Activated T-helper 2 cell treated with anti-CD3 and anti-CD28 coated beads, Interferon-gamma antibody, Interleukin-2, Interleukin-4, amounts not matched to agents 10 μg/mL and 5 μg/mL and 100 μg/mL, durations not matched to agents 14 hours and 24 hours and 36 hours (primary cell): ENCODE data around the gene NRP1. TPM values are rescaled to one million over a fixed set of nuclear protein-coding genes. Genes with fewer than 3 reads are reported as not detected.
"Not testable (repeated sequence)": the region's sequence is repeated elsewhere in the genome, so short reads cannot be mapped to it uniquely, and the experiment has no call there.

ENCODE experiments used
- DNase-seq: peaks from one replicate; pipeline ENCODE4 v3.0.0; 2021; ENCODE audit warnings: low spot score
- H3K27ac Mint-ChIP-seq: one replicate; pipeline ENCODE4 v1.8.0; 2021; ENCODE audit warnings: mixed read lengths
- H3K27me3 Mint-ChIP-seq: one replicate; pipeline ENCODE4 v1.8.0; 2021; ENCODE audit warnings: low read depth, mixed read lengths
- H3K36me3 Mint-ChIP-seq: one replicate; pipeline ENCODE4 v1.8.0; 2021; ENCODE audit warnings: low read depth, mixed read lengths
- H3K4me1 Mint-ChIP-seq: one replicate; pipeline ENCODE4 v1.8.0; 2021; ENCODE audit warnings: low read depth, mixed read lengths
- H3K4me3 Mint-ChIP-seq: one replicate; pipeline ENCODE4 v1.8.0; 2021; ENCODE audit warnings: low read depth, mild to moderate bottlenecking, moderate library complexity, mixed read lengths
- H3K9me3 Mint-ChIP-seq: one replicate; pipeline ENCODE4 v1.8.0; 2021; ENCODE audit warnings: mixed read lengths
- intact Hi-C: fragments of 100-400 bp; cut with micrococcal nuclease; formaldehyde crosslinking; loops from one replicate; pipeline ENCODE4 v1.15.1; 2023
- total RNA-seq: library from RNA; stranded (reverse); gene quantifications from 2 replicates; pipeline ENCODE4 v1.2.3, GENCODE V29; 2022

Gene NRP1
- total RNA-seq, 1 donor from 2014 or later: 6.1 TPM

DNA sequence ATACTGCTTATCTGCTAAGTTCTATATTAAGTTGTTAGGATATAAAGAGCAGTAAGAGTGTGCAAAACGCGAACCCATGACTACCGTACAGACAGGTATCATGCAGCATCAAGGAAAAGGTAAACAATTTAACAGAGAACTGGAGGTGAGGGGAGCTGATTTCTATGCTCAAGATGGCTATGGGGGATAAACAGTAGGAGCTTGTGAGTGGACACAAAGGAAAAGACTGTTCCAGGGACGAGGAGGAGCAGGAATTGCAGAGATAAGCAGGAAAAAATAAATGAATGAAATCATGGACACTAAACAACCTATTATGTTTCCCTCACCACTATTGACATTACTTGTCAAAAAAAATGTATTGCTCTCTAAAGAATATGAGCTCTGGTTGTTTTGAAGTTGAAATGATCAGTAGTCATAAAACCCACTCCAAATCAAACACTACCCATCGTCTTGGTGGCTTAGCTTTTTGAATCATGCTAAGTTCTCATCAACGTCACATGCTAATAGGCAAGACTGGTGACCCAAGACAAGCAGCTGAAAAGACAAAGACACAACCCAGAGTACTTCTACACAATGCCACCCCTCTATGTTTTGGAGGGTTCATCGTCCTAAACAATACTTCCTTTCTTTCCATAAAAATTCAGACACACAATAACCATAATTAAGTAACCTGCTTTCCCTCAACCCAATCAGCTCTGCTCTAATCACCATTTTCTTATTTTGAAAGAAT, 102.7 kb downstream of the NRP1 start:
- DNase-seq: no peak
- Mint-ChIP-seq H3K4me1 (peaks cover 5% of the 10 kb centered on the region), H3K4me3 (no peak overlapping the region), H3K27me3 (peaks cover 37% of the 10 kb centered on the region), H3K27ac (no peak overlapping the region), H3K36me3 (no peaks in the 10 kb centered on the region), H3K9me3 (no peaks in the 10 kb centered on the region)
- intact Hi-C loops: loop anchor here (5.0 kb wide), 1 partner anchor 36 kb away; no protein-coding TSS in a partner anchor

DNA sequence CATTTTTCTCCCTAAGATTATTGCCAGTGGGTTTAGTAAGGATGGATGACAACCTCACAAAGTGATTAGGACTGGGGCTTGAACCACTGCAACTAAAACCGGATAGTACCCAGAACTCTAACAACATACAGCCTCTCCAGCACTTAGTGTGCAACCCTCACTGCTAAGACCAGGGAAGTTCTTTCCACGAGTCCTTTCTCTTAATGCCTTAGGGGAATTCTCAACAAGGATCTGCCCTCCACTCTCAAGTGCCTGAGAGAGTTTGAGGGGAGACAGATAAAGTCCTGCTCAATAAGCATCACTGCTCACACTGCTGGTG, 104.6 kb downstream of the NRP1 start:
- Mint-ChIP-seq H3K4me3 (no peak overlapping the region), H3K9me3 (no peaks in the 10 kb centered on the region), H3K27ac (no peak overlapping the region), H3K4me1 (peaks cover 5% of the 10 kb centered on the region), H3K36me3 (no peaks in the 10 kb centered on the region), H3K27me3 (peaks cover 41% of the 10 kb centered on the region)
- no peak for DNase-seq
- intact Hi-C loops: loop anchor here (5.0 kb wide), 1 partner anchor 37 kb away; no protein-coding TSS in a partner anchor

DNA sequence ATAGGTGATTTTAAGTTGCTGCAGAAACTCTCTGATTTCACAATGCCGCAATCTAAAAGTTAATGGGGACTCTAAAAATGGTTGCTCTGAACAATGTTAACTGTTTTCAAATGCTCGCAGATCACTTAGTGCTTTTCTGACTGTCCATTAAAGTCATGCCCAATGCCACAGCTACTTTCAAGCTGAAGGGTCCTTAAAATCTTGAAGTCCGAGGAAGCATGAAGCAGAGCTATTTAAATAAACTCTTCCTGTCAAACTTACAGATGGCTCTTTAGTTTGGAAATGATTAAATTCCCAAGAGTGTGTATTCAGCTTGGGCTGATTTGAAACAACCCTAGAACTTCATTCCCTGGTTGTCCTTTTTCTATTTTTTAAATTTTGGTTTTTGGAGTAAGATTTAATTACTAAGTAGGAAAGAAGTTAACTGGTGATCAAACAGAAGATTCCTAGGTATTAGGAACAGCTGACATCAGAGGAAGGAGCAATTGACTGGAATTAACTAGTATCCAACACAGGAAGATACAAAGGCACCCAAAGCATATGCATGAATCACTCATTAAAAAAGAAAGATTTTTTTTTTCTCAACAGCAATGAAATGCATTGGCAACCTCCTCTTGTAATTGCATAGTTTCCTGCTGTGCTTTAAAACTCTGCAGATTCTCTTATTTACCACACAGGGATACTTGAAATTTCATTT, 105.1 kb downstream of the NRP1 start:
- H3K27me3 Mint-ChIP-seq: peaks cover 39% of the 10 kb centered on the region
- no peaks in the 10 kb centered on the region for H3K36me3 Mint-ChIP-seq
- H3K4me1 Mint-ChIP-seq: peaks cover 5% of the 10 kb centered on the region

DNA sequence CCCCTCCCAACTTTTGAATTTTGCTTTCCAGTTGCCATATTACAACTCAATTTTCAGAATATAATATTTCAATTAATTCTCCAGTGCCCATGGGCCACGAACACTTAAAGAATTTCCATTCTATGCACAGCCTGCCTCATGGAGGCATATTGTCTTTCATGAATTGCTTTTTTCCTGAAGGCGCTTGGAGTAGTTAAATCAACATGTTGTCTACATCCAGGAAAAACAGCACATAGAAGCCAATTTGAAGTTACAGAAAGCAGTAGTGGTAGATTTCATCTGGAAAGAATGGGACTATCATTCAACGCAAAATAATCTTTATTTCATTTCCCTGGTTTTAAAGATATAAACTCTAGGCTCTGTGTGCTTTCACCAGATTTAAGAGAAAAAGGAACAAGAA, 106.0 kb downstream of the NRP1 start:
- peaks cover 37% of the 10 kb centered on the region for H3K27me3 Mint-ChIP-seq
- intact Hi-C loops: no loop called here
- H3K4me1 Mint-ChIP-seq: peaks cover 5% of the 10 kb centered on the region
- H3K9me3 Mint-ChIP-seq: no peaks in the 10 kb centered on the region
- no peak overlapping the region for H3K27ac Mint-ChIP-seq
- H3K4me3 Mint-ChIP-seq: no peak overlapping the region
- no peak for DNase-seq
- no peaks in the 10 kb centered on the region for H3K36me3 Mint-ChIP-seq

More for the DNA sequence above, 105.1 kb downstream of the NRP1 start:
- intact Hi-C loops: no loop called here
- H3K27ac Mint-ChIP-seq: no peak overlapping the region
- H3K9me3 Mint-ChIP-seq: no peaks in the 10 kb centered on the region
- no peak overlapping the region for H3K4me3 Mint-ChIP-seq
- DNase-seq: no peak

DNA sequence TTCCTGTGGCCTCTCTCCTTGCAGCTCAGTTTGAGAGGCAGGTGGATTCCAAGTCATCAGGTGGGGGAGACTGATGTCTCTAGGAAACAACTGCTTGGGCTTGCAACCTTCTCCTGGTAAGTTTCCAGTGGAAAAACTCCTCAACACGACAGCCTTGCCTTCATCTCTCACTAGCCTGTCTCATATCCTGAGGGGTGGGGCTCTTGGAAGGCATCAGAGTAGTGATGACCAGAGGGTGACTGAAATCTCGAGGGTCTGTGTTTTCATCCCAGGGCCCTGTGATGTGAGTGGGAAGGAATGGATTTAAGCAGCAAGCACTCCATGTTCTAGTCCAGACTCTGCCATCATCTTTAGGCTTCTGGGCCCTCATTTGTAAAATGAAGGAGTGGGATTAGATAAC, 107.0 kb downstream of the NRP1 start:
- no peaks in the 10 kb centered on the region for H3K36me3 Mint-ChIP-seq
- no peaks in the 10 kb centered on the region for H3K4me1 Mint-ChIP-seq
- peaks cover 37% of the 10 kb centered on the region for H3K27me3 Mint-ChIP-seq
- intact Hi-C loops: no loop called here
- no peak overlapping the region for H3K4me3 Mint-ChIP-seq
- no peak overlapping the region for H3K27ac Mint-ChIP-seq
- no peak for DNase-seq
- H3K9me3 Mint-ChIP-seq: no peaks in the 10 kb centered on the region

DNA sequence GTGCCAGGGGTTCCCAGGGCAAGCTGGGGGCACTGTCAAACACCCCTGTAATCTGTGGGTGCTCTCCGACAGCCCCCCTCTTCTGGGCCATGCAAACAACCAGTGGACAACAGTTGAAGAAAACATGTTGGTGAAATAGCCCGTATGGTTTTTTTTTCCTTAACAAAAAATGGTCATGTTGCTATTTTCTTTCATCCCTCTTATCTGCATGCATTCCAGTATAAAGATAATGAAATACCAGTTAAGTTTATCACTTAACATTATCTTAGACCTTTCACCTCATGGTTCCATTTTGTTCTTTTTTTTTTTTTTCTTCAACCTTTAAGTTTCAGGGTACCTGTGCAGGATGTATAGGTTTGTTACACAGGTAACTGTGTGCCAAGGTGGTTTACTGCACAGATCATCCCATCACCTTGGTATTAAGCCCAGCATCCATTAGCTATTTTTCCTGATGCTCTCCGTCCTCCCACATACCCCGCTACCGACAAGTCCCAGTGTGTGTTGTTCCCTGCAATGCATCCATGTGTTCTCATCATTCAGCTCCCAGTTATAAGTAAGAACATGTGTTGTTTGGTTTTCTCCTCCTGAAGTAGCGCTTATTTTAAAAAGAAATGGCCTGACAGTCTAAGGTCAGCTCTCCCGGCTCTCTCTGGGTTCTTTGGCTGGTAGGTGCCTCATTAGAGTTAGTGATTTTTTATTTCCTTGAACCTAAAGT, 110.1 kb downstream of the NRP1 start:
- Mint-ChIP-seq H3K4me3 (no peak overlapping the region), H3K27ac (no peak overlapping the region)

DNA sequence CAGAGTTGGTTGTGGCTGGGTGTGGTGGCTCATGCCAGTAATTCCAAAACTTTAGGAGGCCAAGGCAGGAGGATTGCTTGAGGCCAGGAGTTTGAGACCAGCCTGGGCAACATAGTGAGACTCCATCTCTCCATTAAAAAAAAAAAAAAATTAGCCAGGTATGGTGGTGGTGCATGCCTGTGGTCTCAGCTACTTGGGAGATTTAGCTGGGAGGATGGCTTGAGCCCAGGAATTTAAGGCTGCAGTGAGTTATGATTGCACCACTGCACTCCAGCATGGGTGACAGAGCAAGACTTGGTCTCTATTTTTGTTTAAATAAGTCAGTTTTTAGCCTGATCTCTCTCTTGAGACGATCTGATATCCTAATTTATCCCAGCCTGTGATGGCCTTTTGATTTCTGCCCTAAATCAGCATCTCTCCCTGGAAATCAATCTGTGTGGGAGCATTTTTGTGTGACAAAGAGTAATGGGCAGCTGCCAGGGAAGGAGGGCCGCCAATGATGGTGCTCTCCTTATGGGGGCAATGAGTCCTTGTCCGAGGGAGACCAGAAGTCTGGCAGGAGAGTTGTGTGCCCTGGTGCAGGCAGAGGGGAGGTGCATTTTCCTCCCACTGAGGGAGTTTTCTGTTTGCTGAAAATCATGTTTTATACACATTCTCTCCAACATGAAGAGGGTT, 111.0 kb downstream of the NRP1 start:
- Mint-ChIP-seq H3K4me3 (no peak overlapping the region), H3K9me3 (no peaks in the 10 kb centered on the region), H3K27ac (no peak overlapping the region)

More for the DNA sequence above, 110.1 kb downstream of the NRP1 start:
- peaks cover 15% of the 10 kb centered on the region for H3K27me3 Mint-ChIP-seq
- H3K36me3 Mint-ChIP-seq: peaks cover 6% of the 10 kb centered on the region
- intact Hi-C loops: no loop called here
- no peaks in the 10 kb centered on the region for H3K4me1 Mint-ChIP-seq
- DNase-seq: no peak
- H3K9me3 Mint-ChIP-seq: no peaks in the 10 kb centered on the region

DNA sequence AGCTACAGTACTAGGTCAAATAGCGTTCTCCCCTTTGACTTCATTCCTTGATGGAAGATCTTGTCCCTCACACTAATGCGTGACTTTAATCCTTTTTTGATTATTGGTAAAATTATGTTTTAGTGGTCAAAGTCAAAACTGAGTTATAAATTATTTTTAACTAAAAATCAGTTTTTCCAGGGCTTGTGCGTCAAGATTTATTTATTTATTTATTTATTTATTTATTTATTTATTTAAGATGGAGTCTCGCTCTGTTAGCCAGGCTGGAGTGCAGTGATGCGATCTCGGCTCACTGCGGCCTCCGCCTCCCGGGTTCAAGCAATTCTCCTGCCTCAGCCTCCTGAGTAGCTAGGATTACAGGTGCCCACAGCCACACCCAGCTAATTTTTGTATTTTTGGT, 112.2 kb downstream of the NRP1 start:
- intact Hi-C loops, H3K4me1 Mint-ChIP-seq, H3K4me3 Mint-ChIP-seq, DNase-seq, H3K9me3 Mint-ChIP-seq, H3K36me3 Mint-ChIP-seq, H3K27ac Mint-ChIP-seq: not testable (repeated sequence)
- peaks cover 12% of the 10 kb centered on the region for H3K27me3 Mint-ChIP-seq

More for the DNA sequence above, 111.0 kb downstream of the NRP1 start:
- DNase-seq: no peak
- H3K4me1 Mint-ChIP-seq: no peaks in the 10 kb centered on the region
- intact Hi-C loops: no loop called here
- peaks cover 6% of the 10 kb centered on the region for H3K36me3 Mint-ChIP-seq
- peaks cover 12% of the 10 kb centered on the region for H3K27me3 Mint-ChIP-seq

DNA sequence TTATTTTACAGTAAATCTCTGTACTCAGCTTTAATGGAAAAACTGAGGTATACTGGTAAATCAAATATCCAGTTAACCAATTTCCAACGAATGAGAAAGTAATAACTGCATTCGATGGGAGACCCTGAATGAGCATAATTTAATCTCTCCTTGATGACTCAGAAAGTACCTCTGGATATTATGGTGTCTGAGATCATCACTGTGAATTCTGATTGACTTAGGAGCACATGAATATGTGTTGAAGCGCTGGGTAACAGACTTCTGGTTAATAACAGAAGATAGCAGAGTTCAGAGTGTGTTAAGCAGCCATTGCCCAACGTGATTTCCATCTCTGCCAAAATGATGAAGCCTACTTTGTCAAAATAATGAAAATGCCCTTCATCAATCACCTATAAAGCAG, 116.6 kb downstream of the NRP1 start:
- H3K9me3 Mint-ChIP-seq: no peaks in the 10 kb centered on the region
- no peak for DNase-seq
- H3K4me1 Mint-ChIP-seq: peaks cover 12% of the 10 kb centered on the region
- H3K4me3 Mint-ChIP-seq: no peak overlapping the region
- intact Hi-C loops: no loop called here
- no peaks in the 10 kb centered on the region for H3K27me3 Mint-ChIP-seq
- peaks cover 6% of the 10 kb centered on the region for H3K36me3 Mint-ChIP-seq
- H3K27ac Mint-ChIP-seq: no peak overlapping the region

DNA sequence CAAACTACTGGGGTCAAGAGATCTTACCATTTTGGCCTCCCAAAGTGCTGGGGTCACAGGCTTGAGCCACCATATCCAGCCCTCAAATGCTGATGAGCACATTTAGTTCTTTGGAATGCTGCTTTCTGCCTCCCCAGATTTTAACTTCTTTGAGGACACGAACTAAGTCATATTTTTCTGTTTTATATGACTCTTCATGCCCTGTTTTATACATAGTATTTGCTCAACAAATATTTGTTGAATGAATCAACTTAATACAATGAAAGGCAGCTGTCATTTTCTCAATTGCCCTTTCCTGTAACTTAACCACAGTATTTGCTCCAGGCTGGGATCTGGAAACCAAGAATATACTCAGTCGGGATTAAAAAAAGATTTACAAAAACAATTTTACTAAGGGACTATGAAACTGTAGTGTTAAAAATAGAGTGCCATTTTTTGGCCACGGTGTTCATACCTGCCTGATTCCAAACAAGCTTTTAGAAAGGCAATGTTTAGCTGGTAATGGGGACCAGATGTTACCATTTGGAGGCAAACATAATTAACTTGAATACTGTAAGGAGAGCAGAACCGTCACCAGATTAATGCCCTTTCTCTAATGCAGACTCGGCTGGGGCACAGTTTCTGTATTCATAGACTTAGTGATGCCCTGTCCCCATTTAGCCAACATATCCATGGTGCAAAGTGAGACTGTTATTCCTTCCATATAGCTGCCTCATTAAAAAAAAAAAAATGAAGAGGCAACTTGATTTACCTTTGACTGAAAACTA, 117.6 kb downstream of the NRP1 start:
- peaks cover 15% of the 10 kb centered on the region for H3K4me1 Mint-ChIP-seq
- H3K9me3 Mint-ChIP-seq: no peaks in the 10 kb centered on the region
- no peaks in the 10 kb centered on the region for H3K27me3 Mint-ChIP-seq
- intact Hi-C loops: no loop called here
- DNase-seq: no peak
- no peak overlapping the region for H3K4me3 Mint-ChIP-seq
- H3K36me3 Mint-ChIP-seq: peaks cover 6% of the 10 kb centered on the region
- no peak overlapping the region for H3K27ac Mint-ChIP-seq

DNA sequence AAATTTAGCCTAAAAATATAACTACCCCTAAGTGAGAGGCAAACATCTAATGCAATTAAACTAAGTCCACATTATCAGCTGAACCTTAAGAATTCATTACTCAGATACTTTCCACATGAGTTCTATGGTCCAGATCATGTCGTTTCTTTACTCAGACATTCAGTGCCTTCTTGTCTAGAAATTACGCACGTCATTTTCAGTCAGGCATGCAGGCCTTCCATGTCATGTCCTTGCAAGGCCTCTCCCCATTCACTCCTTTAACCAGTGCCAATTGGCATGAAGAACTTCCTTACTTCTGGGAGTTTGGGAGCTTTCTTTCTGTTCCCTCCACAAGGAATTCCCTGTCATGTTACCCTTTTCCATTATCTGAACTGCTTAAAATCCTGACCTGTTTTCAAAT, 118.8 kb downstream of the NRP1 start:
- no peak overlapping the region for H3K27ac Mint-ChIP-seq
- H3K9me3 Mint-ChIP-seq: no peaks in the 10 kb centered on the region
- intact Hi-C loops: no loop called here
- H3K36me3 Mint-ChIP-seq: no peaks in the 10 kb centered on the region
- H3K4me1 Mint-ChIP-seq: peaks cover 22% of the 10 kb centered on the region
- H3K27me3 Mint-ChIP-seq: no peaks in the 10 kb centered on the region
- no peak for DNase-seq
- no peak overlapping the region for H3K4me3 Mint-ChIP-seq

DNA sequence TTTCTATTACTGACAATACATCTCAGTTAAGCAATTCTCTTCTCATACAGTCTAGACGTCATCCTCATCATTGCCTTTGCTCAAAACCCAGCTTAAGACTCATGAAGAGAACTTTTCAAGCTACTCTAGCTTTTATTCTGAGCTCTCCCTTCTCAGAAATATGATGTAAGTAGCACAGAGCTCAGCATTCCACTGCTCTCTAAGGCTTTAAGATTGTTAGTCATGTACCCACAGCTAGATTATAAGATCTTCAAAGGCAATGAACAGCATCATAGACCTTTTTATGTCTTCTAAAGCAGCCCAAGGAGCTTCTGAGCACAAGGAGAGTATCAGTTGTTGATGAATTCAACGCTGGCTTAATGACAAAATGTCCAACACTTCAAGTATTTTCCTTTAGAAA, 119.3 kb downstream of the NRP1 start:
- no peaks in the 10 kb centered on the region for H3K9me3 Mint-ChIP-seq
- H3K36me3 Mint-ChIP-seq: no peaks in the 10 kb centered on the region
- no peaks in the 10 kb centered on the region for H3K27me3 Mint-ChIP-seq
- peaks cover 22% of the 10 kb centered on the region for H3K4me1 Mint-ChIP-seq
- H3K27ac Mint-ChIP-seq: no peak overlapping the region
- intact Hi-C loops: no loop called here
- DNase-seq: no peak
- no peak overlapping the region for H3K4me3 Mint-ChIP-seq
